Keratinocyte (primary cell): ENCODE data around the gene KLK4. TPM values are rescaled to one million over a fixed set of nuclear protein-coding genes. Genes with fewer than 3 reads are reported as not detected.
A peak's percentile ranks its signal among the peaks of the same experiment; 100 is the strongest.

ENCODE experiments used
- DNase-seq: peaks from one replicate; pipeline ENCODE4 v3.0.0-alpha.2; 2011; ENCODE audit warnings: low read depth, missing footprints, low spot score
- FAIRE-seq: peaks from 2 replicates; lab custom pipeline; 2011; peaks lifted over from hg19 to GRCh38; lab: Jason Lieb, UNC
- H2AFZ ChIP-seq: 2 replicates; pipeline ENCODE4 v1.6.0; 2012; ENCODE audit warnings: low read length, control low read depth, inconsistent platforms; ENCODE audit not compliant: control insufficient read depth
- H3K27ac ChIP-seq: 2 replicates; pipeline ENCODE4 v1.5.1; 2011; ENCODE audit warnings: low read length; ENCODE audit not compliant: control insufficient read depth, insufficient read depth
- H3K27me3 ChIP-seq: 3 replicates; pipeline ENCODE4 v1.6.0; 2011; ENCODE audit warnings: low read length; ENCODE audit not compliant: control insufficient read depth, insufficient read depth; ENCODE audit errors: extremely low read depth
- H3K36me3 ChIP-seq, 2 experiments: 2 replicates in 1 of 2; 3 replicates in 1 of 2; pipeline ENCODE4 v1.5.1; 2011; ENCODE audit warnings: low read length in 2 of 2, mild to moderate bottlenecking in 1 of 2; ENCODE audit not compliant: control insufficient read depth in 2 of 2, insufficient read depth in 2 of 2; ENCODE audit errors: extremely low read depth in 1 of 2
- H3K4me1 ChIP-seq: 3 replicates; pipeline ENCODE4 v1.5.1; 2011; ENCODE audit warnings: low read length; ENCODE audit not compliant: control insufficient read depth, insufficient read depth; ENCODE audit errors: extremely low read depth
- H3K4me2 ChIP-seq: 3 replicates; pipeline ENCODE4 v1.6.0; 2011; ENCODE audit warnings: low read depth, low read length; ENCODE audit not compliant: control insufficient read depth, insufficient read depth; ENCODE audit errors: extremely low read depth
- H3K4me3 ChIP-seq, 3 experiments: fragments of 200-600 bp in 1 of 3; sonication (generic) in 1 of 3; 2 replicates in 2 of 3; 3 replicates in 1 of 3; pipeline ENCODE4 v1.5.1; 2011 to 2016; ENCODE audit warnings: low read length in 3 of 3, mild to moderate bottlenecking in 3 of 3, control low read depth in 2 of 3, inconsistent platforms in 1 of 3, low read depth in 1 of 3, mixed read lengths in 1 of 3, mixed run types in 1 of 3, moderate library complexity in 1 of 3; ENCODE audit not compliant: control insufficient read depth in 2 of 3, insufficient read depth in 2 of 3; ENCODE audit errors: extremely low read depth in 1 of 3
- H3K79me2 ChIP-seq: 2 replicates; pipeline ENCODE4 v1.6.0; 2012; ENCODE audit warnings: low read length; ENCODE audit not compliant: control insufficient read depth, insufficient read depth
- H3K9ac ChIP-seq: 3 replicates; pipeline ENCODE4 v1.6.0; 2011; ENCODE audit warnings: low read length; ENCODE audit not compliant: control insufficient read depth, insufficient read depth; ENCODE audit errors: extremely low read depth
- H3K9me1 ChIP-seq: 3 replicates; pipeline ENCODE4 v1.6.0; 2011; ENCODE audit warnings: low read length; ENCODE audit not compliant: control insufficient read depth, insufficient read depth; ENCODE audit errors: extremely low read depth
- H3K9me3 ChIP-seq: 2 replicates; pipeline ENCODE4 v1.5.1; 2012; ENCODE audit warnings: low read depth, low read length; ENCODE audit not compliant: control insufficient read depth
- H4K20me1 ChIP-seq: 3 replicates; pipeline ENCODE4 v1.6.0; 2011; ENCODE audit warnings: low read length; ENCODE audit not compliant: control insufficient read depth, insufficient read depth; ENCODE audit errors: extremely low read depth
- EZH2 ChIP-seq: IDR thresholded peaks from one replicate; pipeline ENCODE4 v1.6.1; 2012; ENCODE audit warnings: inconsistent platforms, mild to moderate bottlenecking, low read length, moderate library complexity
- dilution Hi-C: fragments of 300-500 bp; cut with MboI; formaldehyde crosslinking; loops from one replicate; pipeline ENCODE4 v1.7.0; 2020; ENCODE audit warnings: low sequenced_read_pairs; ENCODE audit not compliant: extremely low pct_ligation_motif_present
- polyA plus RNA-seq, 5 experiments: library from polyadenylated mRNA; depleted of rRNA in 3 of 5; stranded (reverse) in 3 of 5; stranded (forward) in 1 of 5; unstranded in 1 of 5; fragments of >200 nt; gene quantifications; 1 replicate in 1 of 5; 2 replicates in 3 of 5; 3 replicates in 1 of 5; pipeline versions ENCODE4 v1.2.1 to v1.2.3, GENCODE V29; 2011 to 2012; ENCODE audit warnings: missing spikeins in 2 of 5, low read depth in 1 of 5, low replicate concordance in 1 of 5
- TF ChIP-seq, protein P1 (sequence below), 3 experiments: IDR thresholded peaks in 1 of 3; conservative IDR thresholded peaks in 1 of 3; optimal IDR thresholded peaks in 1 of 3; 2 replicates in 2 of 3; 3 replicates in 1 of 3; pipeline versions ENCODE3 to v1.5.1; 2011; ENCODE audit warnings: low read length in 3 of 3, mild to moderate bottlenecking in 3 of 3, moderate library complexity in 2 of 3, control low read depth in 1 of 3, inconsistent platforms in 1 of 3; ENCODE audit not compliant: insufficient read depth in 2 of 3; ENCODE audit errors: extremely low read depth in 1 of 3

KLK4 gene
- polyA plus RNA-seq, 1 donor (not counting 4 experiments of a cell fraction or from before 2014, with no cell fraction given): not detected

DNA sequence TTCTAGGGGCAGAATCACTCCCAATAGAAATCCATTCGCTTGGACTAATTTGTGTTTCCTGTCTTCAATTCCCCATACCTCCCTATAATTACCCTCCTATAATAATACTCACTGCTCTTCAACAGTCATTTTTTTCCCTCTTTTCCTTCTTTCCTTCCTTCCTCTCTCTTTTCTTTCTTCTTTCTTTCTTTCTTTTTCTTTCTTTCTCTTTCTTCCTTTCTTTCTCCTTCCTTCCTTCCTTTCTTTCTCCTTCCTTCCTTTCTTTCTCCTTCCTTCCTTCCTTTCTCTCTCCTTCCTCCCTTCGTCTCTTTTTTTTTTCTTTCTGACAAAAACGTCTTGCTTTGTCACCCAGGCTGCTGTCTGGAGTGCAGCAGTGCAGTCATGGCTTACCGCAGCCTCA is 33.6 kb upstream of the KLK4 start:
- peaks cover 9 to 12% of the 10 kb centered on the region in 2 experiments for H3K36me3 ChIP-seq
- no peak for FAIRE-seq
- H3K4me2 ChIP-seq: no peak overlapping the region
- H3K4me1 ChIP-seq: peaks cover 11% of the 10 kb centered on the region
- H3K27me3 ChIP-seq: no peaks in the 10 kb centered on the region
- TF ChIP-seq EZH2: no peak
- TF ChIP-seq, protein P1, sequence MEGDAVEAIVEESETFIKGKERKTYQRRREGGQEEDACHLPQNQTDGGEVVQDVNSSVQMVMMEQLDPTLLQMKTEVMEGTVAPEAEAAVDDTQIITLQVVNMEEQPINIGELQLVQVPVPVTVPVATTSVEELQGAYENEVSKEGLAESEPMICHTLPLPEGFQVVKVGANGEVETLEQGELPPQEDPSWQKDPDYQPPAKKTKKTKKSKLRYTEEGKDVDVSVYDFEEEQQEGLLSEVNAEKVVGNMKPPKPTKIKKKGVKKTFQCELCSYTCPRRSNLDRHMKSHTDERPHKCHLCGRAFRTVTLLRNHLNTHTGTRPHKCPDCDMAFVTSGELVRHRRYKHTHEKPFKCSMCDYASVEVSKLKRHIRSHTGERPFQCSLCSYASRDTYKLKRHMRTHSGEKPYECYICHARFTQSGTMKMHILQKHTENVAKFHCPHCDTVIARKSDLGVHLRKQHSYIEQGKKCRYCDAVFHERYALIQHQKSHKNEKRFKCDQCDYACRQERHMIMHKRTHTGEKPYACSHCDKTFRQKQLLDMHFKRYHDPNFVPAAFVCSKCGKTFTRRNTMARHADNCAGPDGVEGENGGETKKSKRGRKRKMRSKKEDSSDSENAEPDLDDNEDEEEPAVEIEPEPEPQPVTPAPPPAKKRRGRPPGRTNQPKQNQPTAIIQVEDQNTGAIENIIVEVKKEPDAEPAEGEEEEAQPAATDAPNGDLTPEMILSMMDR (optimal IDR thresholded peaks at IDR 0.05 in 1 of 3, IDR thresholded peaks at IDR 0.05 in 1 of 3, conservative IDR thresholded peaks at IDR 0.05 in 1 of 3; ENCODE audit: extremely low read depth in 1 of 3, insufficient read depth in 2 of 3, low read length in 3 of 3): no peak
- no peak overlapping the region for H3K4me3 ChIP-seq
- H3K9me1 ChIP-seq: no peaks in the 10 kb centered on the region
- no peaks in the 10 kb centered on the region for H3K9me3 ChIP-seq
- no peak overlapping the region for H3K9ac ChIP-seq
- H2AFZ ChIP-seq: no peak overlapping the region
- no peaks in the 10 kb centered on the region for H4K20me1 ChIP-seq
- DNase-seq: no peak
- dilution Hi-C loops: no loop called here
- H3K79me2 ChIP-seq: no peaks in the 10 kb centered on the region
- no peak overlapping the region for H3K27ac ChIP-seq

DNA sequence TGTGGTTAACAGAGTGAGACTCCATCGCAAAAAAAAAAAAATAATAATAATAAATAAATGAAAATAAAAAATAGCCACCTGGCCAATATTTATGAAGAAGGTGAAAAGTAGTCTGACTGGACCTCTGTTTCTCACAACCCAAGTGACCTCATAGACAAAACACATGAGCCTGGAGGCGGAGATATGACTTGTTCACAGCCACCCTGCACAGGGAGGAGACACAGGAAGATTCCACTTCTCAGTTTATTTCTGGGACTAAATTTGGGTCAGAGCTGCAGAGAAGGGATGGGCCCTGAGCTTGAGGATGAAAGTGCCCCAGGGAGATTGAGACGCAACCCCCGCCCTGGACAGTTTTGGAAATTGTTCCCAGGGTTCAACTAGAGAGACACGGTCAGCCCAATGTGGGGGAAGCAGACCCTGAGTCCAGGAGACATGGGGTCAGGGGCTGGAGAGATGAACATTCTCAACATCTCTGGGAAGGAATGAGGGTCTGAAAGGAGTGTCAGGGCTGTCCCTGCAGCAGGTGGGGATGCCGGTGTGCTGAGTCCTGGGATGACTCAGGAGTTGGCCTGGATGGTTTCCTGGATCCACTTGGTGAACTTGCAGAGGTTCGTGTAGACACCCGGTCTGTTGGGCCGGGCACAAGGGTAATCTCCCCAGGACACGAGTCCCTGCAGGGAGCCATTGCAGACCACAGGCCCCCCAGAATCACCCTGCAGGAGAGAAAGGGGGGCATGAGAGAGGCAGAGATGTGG is 32.1 kb upstream of the KLK4 start:
- Histone ChIP-seq H3K4me3 (peak overlapping the region in 2 of 3 experiments; percentile 19 to 25), H3K9me3 (no peaks in the 10 kb centered on the region), H2AFZ (no peak overlapping the region), H3K27me3 (no peaks in the 10 kb centered on the region), H3K4me1 (peaks cover 11% of the 10 kb centered on the region), H3K9ac (peak overlapping the region; percentile 56), H3K27ac (peak overlapping the region; percentile 80), H3K4me2 (peak overlapping the region; percentile 71), H4K20me1 (no peaks in the 10 kb centered on the region), H3K79me2 (no peaks in the 10 kb centered on the region), H3K36me3 (peaks cover 4 to 5% of the 10 kb centered on the region in 2 experiments), H3K9me1 (no peaks in the 10 kb centered on the region)
- FAIRE-seq (peak; percentile 74), DNase-seq (no peak)
- TF ChIP-seq, protein P1 (optimal IDR thresholded peaks at IDR 0.05 in 1 of 3, IDR thresholded peaks at IDR 0.05 in 1 of 3, conservative IDR thresholded peaks at IDR 0.05 in 1 of 3; ENCODE audit: extremely low read depth in 1 of 3, insufficient read depth in 2 of 3, low read length in 3 of 3): no peak
- TF ChIP-seq EZH2: no peak
- dilution Hi-C loops: no loop called here
